ENCODE data around the gene SAXO1. TPM values are rescaled to one million over a fixed set of nuclear protein-coding genes. Genes with fewer than 3 reads are reported as not detected.

SAXO1 gene
- total RNA-seq, 1 experiment from 2014 or later = not detected

- no peaks in the 10 kb centered on the region for H3K4me1 ChIP-seq (ENCODE audit: control insufficient read depth, insufficient read depth, low read length)
- H3K36me3 ChIP-seq (ENCODE audit: control insufficient read depth, insufficient read depth, low read length) = no peaks in the 10 kb centered on the region
- no peaks in the 10 kb centered on the region for H3K27me3 ChIP-seq (ENCODE audit: control insufficient read depth, insufficient read depth, low read length)
- H3K9me3 ChIP-seq (ENCODE audit: control insufficient read depth, insufficient read depth, low read depth, low read length) = no peaks in the 10 kb centered on the region
- H3K27ac ChIP-seq (ENCODE audit: low read length) = no peak overlapping the region
- ATAC-seq (no peak), DNase-seq (ENCODE audit: low read depth, low spot score) (no peak)
- TF ChIP-seq TCF7L2 (IDR thresholded peaks at IDR 0.05; ENCODE audit: low read depth, low read length) (no peak), CTCF (IDR thresholded peaks at IDR 0.05) (no peak), SIN3A (IDR thresholded peaks at IDR 0.05; ENCODE audit: borderline replicate concordance, insufficient read depth, low read depth, low read length) (no peak), POLR2AphosphoS5 (IDR thresholded peaks at IDR 0.05; ENCODE audit: low read depth, low read length) (no peak), REST (IDR thresholded peaks at IDR 0.05; ENCODE audit: insufficient read depth in 1 of 2, low read depth in 2 of 2, low read length in 1 of 2) (no peak)
- no TSS peak for BruUV-seq (replicated peaks)
- in situ Hi-C loops (cut with HindIII; ENCODE audit: low pct_unique_long_range_greater_than_20kb, low sequenced_read_pairs) (no loop called here), intact Hi-C loops (cut with micrococcal nuclease; ENCODE audit: unreplicated experiment) (no loop called here)
- ChIA-PET CTCF (no interaction called here), POLR2A (no interaction called here)
- no peak overlapping the region for H3K4me3 ChIP-seq (ENCODE audit: low read depth in 2 of 2, low read length in 2 of 2)
Observed at GRCh38 chr9:19036611-19037010, 3.6 kb upstream of the SAXO1 start.

GRCh38 chr9:19032406-19032805 lies 603 bp downstream of the SAXO1 start:
- no peak for ATAC-seq
- in situ Hi-C loops (cut with HindIII; ENCODE audit: low pct_unique_long_range_greater_than_20kb, low sequenced_read_pairs) = no loop called here
- no peak for DNase-seq (ENCODE audit: low read depth, low spot score)
- ChIA-PET POLR2A (no interaction called here), CTCF (no interaction called here)
- intact Hi-C loops (cut with micrococcal nuclease; ENCODE audit: unreplicated experiment) = no loop called here
- H3K27ac ChIP-seq (ENCODE audit: low read length) = no peak overlapping the region
- no peaks in the 10 kb centered on the region for H3K27me3 ChIP-seq (ENCODE audit: control insufficient read depth, insufficient read depth, low read length)
- TF ChIP-seq POLR2AphosphoS5 (IDR thresholded peaks at IDR 0.05; ENCODE audit: low read depth, low read length) (no peak), REST (IDR thresholded peaks at IDR 0.05; ENCODE audit: insufficient read depth in 1 of 2, low read depth in 2 of 2, low read length in 1 of 2) (no peak), SIN3A (IDR thresholded peaks at IDR 0.05; ENCODE audit: borderline replicate concordance, insufficient read depth, low read depth, low read length) (no peak), CTCF (IDR thresholded peaks at IDR 0.05) (no peak), TCF7L2 (IDR thresholded peaks at IDR 0.05; ENCODE audit: low read depth, low read length) (no peak)
- H3K36me3 ChIP-seq (ENCODE audit: control insufficient read depth, insufficient read depth, low read length) = no peaks in the 10 kb centered on the region
- H3K4me3 ChIP-seq (ENCODE audit: low read depth in 2 of 2, low read length in 2 of 2) = no peak overlapping the region
- H3K4me1 ChIP-seq (ENCODE audit: control insufficient read depth, insufficient read depth, low read length) = no peaks in the 10 kb centered on the region
- H3K9me3 ChIP-seq (ENCODE audit: control insufficient read depth, insufficient read depth, low read depth, low read length) = no peaks in the 10 kb centered on the region
- BruUV-seq (replicated peaks) = no TSS peak
